Thoracic aorta (tissue), 2 donors: ENCODE results near the gene TSR1. TPM values are rescaled to one million over a fixed set of nuclear protein-coding genes. Genes with fewer than 3 reads are reported as not detected.

Experiments used
- ATAC-seq: fragments of 150-250 bp; one replicate; pipeline ENCODE4 v1.8.0; 2017; ENCODE audit warnings: low read depth; ENCODE audit not compliant: insufficient number of reproducible peaks, low FRiP score
- DNase-seq: peaks from one replicate; pipeline ENCODE4 v3.0.0-alpha.2; 2020; ENCODE audit warnings: low spot score
- H3K27ac ChIP-seq, 2 donors: fragments of 200-600 bp; sonication (generic); 1 replicate in 1 of 2; 2 replicates in 1 of 2; pipeline ENCODE4 v1.5.1; 2016; ENCODE audit warnings: mild to moderate bottlenecking in 2 of 2, moderate library complexity in 2 of 2
- H3K27me3 ChIP-seq: fragments of 200-600 bp; sonication (generic); replicated peaks from 2 replicates; pipeline ENCODE4 v1.6.0; 2016; ENCODE audit warnings: mild to moderate bottlenecking; ENCODE audit not compliant: insufficient read depth
- H3K36me3 ChIP-seq: fragments of 200-600 bp; sonication (generic); one replicate; pipeline ENCODE4 v1.5.1; 2016
- H3K4me1 ChIP-seq, 2 donors: fragments of 200-600 bp; sonication (generic); 1 replicate in 1 of 2; 2 replicates in 1 of 2; pipeline versions ENCODE4 v1.5.1 to v1.6.0; 2016; ENCODE audit warnings: low read depth in 2 of 2, mild to moderate bottlenecking in 1 of 2; ENCODE audit not compliant: control insufficient read depth in 1 of 2
- H3K4me3 ChIP-seq: fragments of 200-600 bp; sonication (generic); 2 replicates; pipeline ENCODE4 v1.5.1; 2016; ENCODE audit warnings: mild to moderate bottlenecking
- H3K9me3 ChIP-seq: fragments of 200-600 bp; sonication (generic); 2 replicates; pipeline ENCODE4 v1.5.1; 2016
- CTCF ChIP-seq: fragments of 200-600 bp; sonication (generic); IDR thresholded peaks from one replicate; pipeline ENCODE4 v1.5.1; 2019; ENCODE audit warnings: antibody characterized with exemption
- total RNA-seq, 2 donors: library from RNA; depleted of rRNA; stranded (reverse); fragments of >200 nt; gene quantifications; one replicate each; pipeline versions ENCODE4 v1.1.0 to v1.2.3, GENCODE V29; 2016

TSR1 gene
- total RNA-seq, 2 donors from 2014 or later, result 36.0 to 63.2 TPM

- H3K27ac ChIP-seq, result no peak overlapping the region
- H3K4me3 ChIP-seq, result no peak overlapping the region
- H3K36me3 ChIP-seq, result peaks cover 20% of the 10 kb centered on the region
- no peak for DNase-seq
- no peaks in the 10 kb centered on the region for H3K9me3 ChIP-seq
- H3K27me3 ChIP-seq, result no peaks in the 10 kb centered on the region
- ATAC-seq, result no peak
- H3K4me1 ChIP-seq, result no peaks in the 10 kb centered on the region
- no peak for TF ChIP-seq CTCF
Observed at GRCh38 chr17:2380950-2381649, 44.8 kb upstream of the TSR1 start.

GRCh38 chr17:2380226-2380922, 44.1 kb upstream of the TSR1 start:
- TF ChIP-seq CTCF, result no peak
- Histone ChIP-seq H3K36me3 (peaks cover 12% of the 10 kb centered on the region), H3K27me3 (no peaks in the 10 kb centered on the region), H3K27ac (no peak overlapping the region), H3K9me3 (no peaks in the 10 kb centered on the region), H3K4me1 (no peaks in the 10 kb centered on the region), H3K4me3 (no peak overlapping the region)
- no peak for DNase-seq
- no peak for ATAC-seq

GRCh38 chr17:2379489-2380225, 43.4 kb upstream of the TSR1 start:
- TF ChIP-seq CTCF, result no peak
- Histone ChIP-seq H3K27me3 (no peaks in the 10 kb centered on the region), H3K9me3 (no peaks in the 10 kb centered on the region), H3K4me3 (no peak overlapping the region), H3K4me1 (no peaks in the 10 kb centered on the region), H3K36me3 (peaks cover 11% of the 10 kb centered on the region), H3K27ac (no peak overlapping the region)
- ATAC-seq (no peak), DNase-seq (no peak)

DNA sequence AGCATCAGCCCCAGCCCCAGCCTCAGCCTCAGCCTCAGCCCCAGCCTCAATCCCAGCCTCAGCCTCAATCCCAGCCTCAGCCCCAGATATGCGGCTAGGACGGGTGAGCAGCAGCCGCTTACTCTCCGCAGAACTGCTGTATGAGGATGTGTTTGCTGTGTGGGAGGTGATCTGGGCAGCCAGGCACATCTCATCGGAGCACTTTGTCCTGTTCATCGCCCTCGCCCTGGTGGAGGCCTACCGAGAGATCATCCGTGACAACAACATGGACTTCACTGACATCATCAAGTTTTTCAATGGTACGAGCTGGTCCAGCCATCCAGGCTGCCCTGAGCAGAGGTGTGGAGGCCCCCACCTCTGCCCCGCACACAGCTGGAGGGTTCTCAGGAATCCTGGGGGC, 42.6 kb upstream of the TSR1 start:
- Histone ChIP-seq H3K27me3 (no peaks in the 10 kb centered on the region), H3K4me3 (no peak overlapping the region), H3K36me3 (peaks cover 11% of the 10 kb centered on the region), H3K9me3 (no peaks in the 10 kb centered on the region), H3K27ac (no peak overlapping the region), H3K4me1 (no peaks in the 10 kb centered on the region)
- ATAC-seq (no peak), DNase-seq (no peak)
- TF ChIP-seq CTCF, result no peak

DNA sequence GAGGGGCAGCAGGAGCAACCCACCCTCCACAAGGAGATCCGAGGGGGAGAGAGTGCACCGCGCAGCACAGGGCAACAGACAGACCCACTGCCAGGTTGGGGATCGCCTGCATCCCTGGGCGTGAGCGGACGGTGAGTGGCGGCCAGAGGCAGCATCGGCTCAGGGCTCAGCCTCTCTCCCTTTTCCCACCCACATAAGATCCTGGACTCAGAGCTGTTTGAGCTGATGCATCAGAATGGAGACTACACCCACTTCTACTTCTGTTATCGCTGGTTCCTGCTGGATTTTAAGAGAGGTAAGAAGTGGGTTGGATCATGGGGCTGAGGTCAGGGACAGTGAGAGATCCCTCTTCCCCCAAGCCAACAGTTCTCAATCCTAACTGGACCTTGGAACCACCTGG, 41.4 kb upstream of the TSR1 start:
- Histone ChIP-seq H3K36me3 (peaks cover 15% of the 10 kb centered on the region), H3K4me3 (no peak overlapping the region), H3K9me3 (no peaks in the 10 kb centered on the region), H3K27me3 (no peaks in the 10 kb centered on the region), H3K27ac (no peak overlapping the region), H3K4me1 (no peaks in the 10 kb centered on the region)
- ATAC-seq (no peak), DNase-seq (no peak)
- no peak for TF ChIP-seq CTCF
